ENCODE results near the gene BCAT1.
"Not testable (repeated sequence)": the region's sequence is repeated elsewhere in the genome, so short reads cannot be mapped to it uniquely, and the experiment has no call there.

Gene BCAT1

DNA sequence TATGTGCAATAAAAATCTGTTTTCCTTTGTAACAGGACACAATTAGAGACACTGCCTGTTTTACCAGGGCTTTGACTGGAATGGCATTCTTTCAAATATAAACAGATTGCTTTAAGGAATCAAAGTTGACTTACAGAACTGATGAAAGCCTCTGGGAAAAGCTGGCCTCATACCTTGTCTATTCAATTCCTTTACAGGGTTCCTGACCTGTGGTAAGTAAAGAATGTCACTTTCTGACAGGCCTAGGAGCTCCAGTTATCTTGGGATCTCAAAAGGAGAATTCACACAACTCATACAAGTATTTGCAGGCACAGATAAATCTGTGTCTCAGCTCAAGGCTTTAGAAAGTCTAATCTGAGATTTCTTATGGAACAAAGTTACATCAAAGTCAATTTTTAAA, 88.4 kb downstream of the BCAT1 start:
- H3K4me3 Mint-ChIP-seq = no peak overlapping the region
- no peaks in the 10 kb centered on the region for H3K36me3 Mint-ChIP-seq (ENCODE audit: low read depth)
- no peaks in the 10 kb centered on the region for H3K9me3 Mint-ChIP-seq
- H3K4me1 Mint-ChIP-seq (ENCODE audit: low read depth) = peaks cover 5% of the 10 kb centered on the region
- intact Hi-C loops (cut with micrococcal nuclease) = no loop called here
- H3K27ac Mint-ChIP-seq = no peak overlapping the region
- no peaks in the 10 kb centered on the region for H3K27me3 Mint-ChIP-seq

DNA sequence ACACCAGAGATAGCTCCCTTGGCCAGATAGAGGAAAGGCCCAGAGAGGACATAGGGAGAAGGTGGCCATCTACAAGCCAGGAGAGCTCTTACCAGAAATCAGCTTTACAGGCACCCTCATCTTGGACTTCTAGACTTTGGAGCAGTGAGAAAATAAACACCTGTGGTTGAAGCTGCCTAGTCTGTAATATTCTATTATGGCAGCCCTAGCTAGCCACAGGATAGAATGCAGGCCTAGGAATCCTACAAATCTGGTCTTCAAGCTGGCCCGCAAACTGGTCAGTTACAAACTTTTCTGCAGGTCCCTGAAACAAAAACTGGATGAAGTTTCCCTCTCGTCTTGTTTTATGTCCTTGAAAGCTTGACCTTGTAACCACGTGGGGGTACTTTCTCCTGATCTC, 92.4 kb downstream of the BCAT1 start:
- Mint-ChIP-seq H3K36me3 (ENCODE audit: low read depth) (no peaks in the 10 kb centered on the region), H3K4me1 (ENCODE audit: low read depth) (peaks cover 28% of the 10 kb centered on the region), H3K27me3 (no peaks in the 10 kb centered on the region), H3K27ac (no peak overlapping the region), H3K9me3 (no peaks in the 10 kb centered on the region), H3K4me3 (no peak overlapping the region)
- intact Hi-C loops (cut with micrococcal nuclease) = no loop called here

- Mint-ChIP-seq H3K4me1 (ENCODE audit: low read depth) (peaks cover 33% of the 10 kb centered on the region), H3K9me3 (no peaks in the 10 kb centered on the region), H3K27me3 (no peaks in the 10 kb centered on the region), H3K4me3 (no peak overlapping the region), H3K27ac (no peak overlapping the region), H3K36me3 (ENCODE audit: low read depth) (no peaks in the 10 kb centered on the region)
- intact Hi-C loops (cut with micrococcal nuclease) = no loop called here
Observed at GRCh38 chr12:24854908-24855307, 94.0 kb downstream of the BCAT1 start.

DNA sequence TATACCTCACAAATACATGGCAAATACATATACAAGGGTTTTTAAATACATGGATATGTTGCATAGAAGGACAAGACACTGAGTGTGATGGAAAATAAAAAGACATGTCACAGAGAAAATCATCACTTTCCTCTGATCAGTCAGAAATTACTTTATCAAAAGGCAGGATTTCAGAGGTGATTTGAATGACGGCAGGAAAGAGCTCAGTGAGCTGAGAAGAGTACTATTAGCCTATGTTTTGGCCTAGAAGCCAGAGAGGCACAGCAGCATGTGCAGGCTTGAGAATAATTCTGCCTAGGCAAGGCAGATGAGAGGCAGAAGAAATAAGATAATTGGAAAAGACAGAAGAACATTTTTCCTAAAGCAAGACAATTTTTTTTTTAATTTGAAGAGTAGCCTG, 94.9 kb downstream of the BCAT1 start:
- Mint-ChIP-seq H3K27ac (no peak overlapping the region), H3K36me3 (ENCODE audit: low read depth) (no peaks in the 10 kb centered on the region), H3K4me3 (no peak overlapping the region), H3K4me1 (ENCODE audit: low read depth) (peaks cover 33% of the 10 kb centered on the region), H3K27me3 (no peaks in the 10 kb centered on the region), H3K9me3 (no peaks in the 10 kb centered on the region)
- intact Hi-C loops (cut with micrococcal nuclease) = no loop called here

DNA sequence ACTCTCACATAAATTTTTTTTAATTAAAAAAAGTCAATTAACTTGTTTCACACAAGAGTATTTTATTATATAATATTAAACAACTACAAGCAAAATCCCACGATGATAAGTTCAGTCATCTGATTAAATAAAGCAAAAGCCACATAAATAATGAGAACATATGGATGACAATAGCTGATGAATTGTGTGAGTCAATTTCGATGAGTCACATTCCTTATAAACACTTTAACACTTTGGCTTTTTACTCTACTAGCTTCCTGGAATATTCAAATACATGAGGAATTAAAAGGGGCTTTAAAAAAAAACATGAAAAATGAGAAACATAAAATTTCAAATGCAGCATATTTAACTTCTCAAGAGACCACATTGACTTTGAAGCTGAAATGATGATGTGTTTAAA, 95.3 kb downstream of the BCAT1 start:
- no peaks in the 10 kb centered on the region for H3K36me3 Mint-ChIP-seq (ENCODE audit: low read depth)
- no peak overlapping the region for H3K27ac Mint-ChIP-seq
- H3K9me3 Mint-ChIP-seq = no peaks in the 10 kb centered on the region
- peaks cover 33% of the 10 kb centered on the region for H3K4me1 Mint-ChIP-seq (ENCODE audit: low read depth)
- H3K27me3 Mint-ChIP-seq = no peaks in the 10 kb centered on the region
- H3K4me3 Mint-ChIP-seq = no peak overlapping the region
- intact Hi-C loops (cut with micrococcal nuclease) = no loop called here

- Mint-ChIP-seq H3K27ac (no peak overlapping the region), H3K4me1 (ENCODE audit: low read depth) (peaks cover 33% of the 10 kb centered on the region), H3K4me3 (no peak overlapping the region), H3K27me3 (no peaks in the 10 kb centered on the region), H3K36me3 (ENCODE audit: low read depth) (no peaks in the 10 kb centered on the region), H3K9me3 (no peaks in the 10 kb centered on the region)
- intact Hi-C loops (cut with micrococcal nuclease) = no loop called here
Observed at GRCh38 chr12:24853094-24853493, 95.8 kb downstream of the BCAT1 start.

GRCh38 chr12:24852420-24852819, 96.5 kb downstream of the BCAT1 start:
- H3K9me3 Mint-ChIP-seq = no peaks in the 10 kb centered on the region
- no peak overlapping the region for H3K4me3 Mint-ChIP-seq
- H3K27ac Mint-ChIP-seq = no peak overlapping the region
- H3K36me3 Mint-ChIP-seq (ENCODE audit: low read depth) = no peaks in the 10 kb centered on the region
- intact Hi-C loops (cut with micrococcal nuclease) = no loop called here
- H3K27me3 Mint-ChIP-seq = no peaks in the 10 kb centered on the region
- H3K4me1 Mint-ChIP-seq (ENCODE audit: low read depth) = peaks cover 33% of the 10 kb centered on the region

DNA sequence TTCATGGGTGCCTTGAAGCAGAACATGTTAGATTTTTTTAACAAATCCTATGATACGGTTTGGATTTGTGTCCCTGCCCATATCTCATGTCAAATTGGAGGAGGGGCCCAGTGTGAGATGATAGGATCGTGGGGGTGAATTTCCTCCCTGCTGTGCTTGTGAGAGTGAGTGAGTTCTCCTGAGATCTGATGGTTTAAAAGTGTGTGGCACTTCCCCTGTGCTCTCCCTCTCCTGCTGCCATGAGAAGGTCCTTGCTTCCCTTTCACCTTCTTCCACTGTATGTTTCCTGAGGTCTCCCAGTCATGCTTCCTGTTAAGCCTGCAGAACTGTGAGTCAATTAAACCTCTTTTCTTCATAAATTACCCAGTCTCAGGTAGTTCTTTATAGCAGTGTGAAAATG, 97.0 kb downstream of the BCAT1 start:
- H3K27me3 Mint-ChIP-seq; intact Hi-C loops (cut with micrococcal nuclease); H3K36me3 Mint-ChIP-seq (ENCODE audit: low read depth); H3K4me3 Mint-ChIP-seq; H3K9me3 Mint-ChIP-seq; H3K27ac Mint-ChIP-seq: not testable (repeated sequence)
- peaks cover 33% of the 10 kb centered on the region for H3K4me1 Mint-ChIP-seq (ENCODE audit: low read depth)

GRCh38 chr12:24851341-24851740, 97.6 kb downstream of the BCAT1 start:
- no peaks in the 10 kb centered on the region for H3K27me3 Mint-ChIP-seq
- H3K27ac Mint-ChIP-seq = no peak overlapping the region
- intact Hi-C loops (cut with micrococcal nuclease) = no loop called here
- no peak overlapping the region for H3K4me3 Mint-ChIP-seq
- peaks cover 33% of the 10 kb centered on the region for H3K4me1 Mint-ChIP-seq (ENCODE audit: low read depth)
- H3K9me3 Mint-ChIP-seq = no peaks in the 10 kb centered on the region
- H3K36me3 Mint-ChIP-seq (ENCODE audit: low read depth) = no peaks in the 10 kb centered on the region

GRCh38 chr12:24850496-24850895, 98.4 kb downstream of the BCAT1 start:
- Mint-ChIP-seq H3K27me3 (no peaks in the 10 kb centered on the region), H3K36me3 (ENCODE audit: low read depth) (no peaks in the 10 kb centered on the region), H3K27ac (no peak overlapping the region), H3K9me3 (no peaks in the 10 kb centered on the region), H3K4me3 (no peak overlapping the region), H3K4me1 (ENCODE audit: low read depth) (peaks cover 33% of the 10 kb centered on the region)
- intact Hi-C loops (cut with micrococcal nuclease) = no loop called here

DNA sequence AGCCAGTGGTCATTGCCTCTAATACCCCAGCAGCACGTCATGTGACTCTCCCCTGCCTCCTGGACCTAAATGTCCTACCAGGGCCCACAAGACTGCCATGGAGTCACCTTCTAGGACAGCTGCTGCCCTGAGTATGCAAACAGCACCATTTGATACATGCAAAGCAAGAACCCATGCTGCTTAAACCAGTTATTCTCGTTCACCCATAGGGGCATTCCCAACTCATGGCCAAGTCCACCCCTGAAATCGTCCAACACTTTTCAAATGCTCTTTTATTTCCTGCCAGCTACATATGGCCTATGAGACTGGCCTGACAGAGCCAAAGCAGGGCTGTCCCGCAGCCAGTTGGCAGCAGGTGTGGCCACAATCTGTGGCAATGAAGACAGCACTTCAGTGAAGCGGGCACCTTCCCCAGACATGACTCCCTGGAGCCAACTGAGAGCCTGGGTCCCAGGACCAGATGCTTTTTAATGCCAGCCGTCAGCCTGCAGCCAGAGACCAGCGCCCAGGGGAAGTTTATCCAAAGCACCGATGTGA, 99.9 kb downstream of the BCAT1 start:
- Mint-ChIP-seq H3K9me3 (no peaks in the 10 kb centered on the region), H3K36me3 (ENCODE audit: low read depth) (no peaks in the 10 kb centered on the region), H3K27ac (no peak overlapping the region), H3K4me3 (no peak overlapping the region), H3K27me3 (no peaks in the 10 kb centered on the region), H3K4me1 (ENCODE audit: low read depth) (peaks cover 21% of the 10 kb centered on the region)
- intact Hi-C loops (cut with micrococcal nuclease) = no loop called here

GRCh38 chr12:24846689-24847088, 102.2 kb downstream of the BCAT1 start:
- peaks cover 6% of the 10 kb centered on the region for H3K4me1 Mint-ChIP-seq (ENCODE audit: low read depth)
- no peak overlapping the region for H3K27ac Mint-ChIP-seq
- no peaks in the 10 kb centered on the region for H3K36me3 Mint-ChIP-seq (ENCODE audit: low read depth)
- no peaks in the 10 kb centered on the region for H3K27me3 Mint-ChIP-seq
- no peak overlapping the region for H3K4me3 Mint-ChIP-seq
- no peaks in the 10 kb centered on the region for H3K9me3 Mint-ChIP-seq
- intact Hi-C loops (cut with micrococcal nuclease) = no loop called here

- Mint-ChIP-seq H3K4me3 (no peak overlapping the region), H3K36me3 (ENCODE audit: low read depth) (no peaks in the 10 kb centered on the region), H3K27me3 (no peaks in the 10 kb centered on the region), H3K27ac (no peak overlapping the region), H3K9me3 (no peaks in the 10 kb centered on the region), H3K4me1 (ENCODE audit: low read depth) (peaks cover 3% of the 10 kb centered on the region)
- intact Hi-C loops (cut with micrococcal nuclease) = no loop called here
Observed at GRCh38 chr12:24845615-24846014, 103.3 kb downstream of the BCAT1 start.

DNA sequence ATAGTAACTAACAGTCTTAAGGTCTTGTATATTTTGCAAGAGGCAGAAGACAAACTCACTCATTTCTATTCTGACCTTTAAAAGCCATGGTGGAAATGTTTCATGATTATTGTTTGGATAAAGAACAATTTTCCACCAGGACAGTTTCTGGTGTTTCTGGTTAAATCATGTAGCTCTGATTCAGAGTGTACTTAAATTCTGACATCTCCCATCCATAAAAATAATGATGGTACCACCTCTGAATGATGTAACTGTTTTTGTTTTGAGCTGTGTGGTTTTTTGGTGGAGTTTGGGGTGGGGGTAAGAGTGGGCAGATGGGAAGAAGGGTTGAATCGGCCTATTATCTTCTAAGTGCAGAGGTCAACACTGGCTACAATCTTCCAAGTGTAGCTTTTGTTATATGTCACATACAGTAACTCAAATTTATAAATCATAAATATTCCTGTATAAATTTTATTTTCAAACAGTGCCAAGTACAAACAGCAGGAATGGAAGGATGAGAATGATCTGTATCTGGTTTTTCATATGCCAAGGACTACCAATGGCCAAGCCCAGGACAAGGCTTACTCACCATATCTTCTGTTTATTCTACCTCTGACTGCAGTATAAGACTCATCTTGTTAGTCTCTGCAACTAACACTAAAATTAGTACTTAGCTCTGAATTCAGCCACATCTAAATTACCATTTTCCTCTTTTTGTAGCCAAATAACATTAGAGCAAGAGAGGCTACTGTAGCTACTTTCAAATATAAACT, 108.7 kb downstream of the BCAT1 start:
- H3K4me3 Mint-ChIP-seq = no peak overlapping the region
- intact Hi-C loops (cut with micrococcal nuclease) = no loop called here
- no peaks in the 10 kb centered on the region for H3K27me3 Mint-ChIP-seq
- H3K9me3 Mint-ChIP-seq = no peaks in the 10 kb centered on the region
- H3K4me1 Mint-ChIP-seq (ENCODE audit: low read depth) = peaks cover 28% of the 10 kb centered on the region
- H3K27ac Mint-ChIP-seq = no peak overlapping the region
- no peaks in the 10 kb centered on the region for H3K36me3 Mint-ChIP-seq (ENCODE audit: low read depth)

- Mint-ChIP-seq H3K4me3 (no peak overlapping the region), H3K36me3 (ENCODE audit: low read depth) (no peaks in the 10 kb centered on the region), H3K4me1 (ENCODE audit: low read depth) (peaks cover 28% of the 10 kb centered on the region), H3K27ac (no peak overlapping the region), H3K27me3 (no peaks in the 10 kb centered on the region), H3K9me3 (no peaks in the 10 kb centered on the region)
- intact Hi-C loops (cut with micrococcal nuclease) = no loop called here
Observed at GRCh38 chr12:24839268-24839791, 109.6 kb downstream of the BCAT1 start.

All from dendritic cell treated with granulocyte-macrophage colony-stimulating factor and Interleukin-4, amounts not matched to agents 40 ng/mL and 50 ng/mL, for 4 days (primary cell).